K562 (cell line): ENCODE data around the gene ABCA7. TPM values are rescaled to one million over a fixed set of nuclear protein-coding genes. Genes with fewer than 3 reads are reported as not detected.
A peak's percentile ranks its signal among the peaks of the same experiment; 100 is the strongest.

Source experiments
- BRD4 ChIP-seq: fragments of 200-600 bp; sonication (generic); IDR thresholded peaks from 2 replicates; pipeline ENCODE4 v1.6.1; 2017; ENCODE audit warnings: inconsistent platforms
- CBX1 ChIP-seq: sonication (generic); IDR thresholded peaks from 2 replicates; pipeline ENCODE4 v1.6.1; 2016; ENCODE audit warnings: antibody characterized with exemption, low read depth, mild to moderate bottlenecking
- NFIC ChIP-seq: fragments of 450-650 bp; IDR thresholded peaks from 2 replicates; pipeline ENCODE4 v1.6.1; 2017; ENCODE audit warnings: mild to moderate bottlenecking, inconsistent platforms
- RBM22 ChIP-seq: fragments of 200-400 bp; formaldehyde crosslinking; IDR thresholded peaks from 2 replicates; pipeline ENCODE4 v1.6.1; 2018; ENCODE audit warnings: low read length, low read depth; ENCODE audit not compliant: poor library complexity, severe bottlenecking
- RHOXF2B ChIP-seq: fragments of 250-450 bp; sonication (Bioruptor Pico); conservative IDR thresholded peaks from 2 replicates; pipeline ENCODE4 v1.5.1; 2021
- SUPT5H ChIP-seq: fragments of 450-650 bp; IDR thresholded peaks from 2 replicates; pipeline ENCODE4 v1.6.1; 2016
- U2AF2 ChIP-seq: fragments of 200-400 bp; formaldehyde crosslinking; optimal IDR thresholded peaks from 2 replicates; pipeline ENCODE3; 2017; ENCODE audit warnings: low read depth, mild to moderate bottlenecking, low read length
- ZBTB1 ChIP-seq: sonication (generic); formaldehyde crosslinking; IDR thresholded peaks from 2 replicates; pipeline ENCODE4 v1.8.1; 2023; ENCODE audit warnings: missing genetic modification reagents, low read depth, mild to moderate bottlenecking, borderline replicate concordance
- ZNF274 ChIP-seq: IDR thresholded peaks from 2 replicates; pipeline ENCODE4 v1.6.1; 2011; ENCODE audit warnings: low read depth, mild to moderate bottlenecking, low read length, moderate library complexity, borderline replicate concordance
- polyA plus RNA-seq, 8 experiments: library from polyadenylated mRNA; depleted of rRNA in 4 of 8; stranded (reverse) in 5 of 8; unstranded in 3 of 8; fragments of >200 nt; fragmentation: Nextera tagmentation in 2 of 8; fragmentation: Illumina TruSeq in 1 of 8; extraction: Ambion mirVana in 2 of 8; extraction: Trizol in 1 of 8; gene quantifications; 2 replicates each; pipeline versions ENCODE4 v1.2.1 to v1.2.3, GENCODE V29; 2011 to 2014; ENCODE audit warnings: inconsistent platforms in 1 of 8, missing spikeins in 1 of 8
- total RNA-seq, 7 experiments: library from RNA; depleted of rRNA in 6 of 7; stranded (reverse); fragments of >200 nt in 6 of 7; fragmentation: Illumina TruSeq in 2 of 7; extraction: Trizol in 2 of 7; gene quantifications; 2 replicates each; pipeline versions ENCODE4 v1.2.1 to v1.2.3, GENCODE V29; 2011 to 2021; ENCODE audit warnings: low replicate concordance in 1 of 7
- TF ChIP-seq, protein P1 (sequence below): sonication (generic); formaldehyde crosslinking; IDR thresholded peaks from 2 replicates; pipeline ENCODE4 v1.8.1; 2023; ENCODE audit warnings: mild to moderate bottlenecking, missing genetic modification reagents

Gene ABCA7
- total and polyA plus RNA-seq, 9 of the 15 experiments (the other 6 are each of a cell fraction or from before 2014, with no cell fraction given): 2.3 to 96.1 (median 31.2) TPM

DNA sequence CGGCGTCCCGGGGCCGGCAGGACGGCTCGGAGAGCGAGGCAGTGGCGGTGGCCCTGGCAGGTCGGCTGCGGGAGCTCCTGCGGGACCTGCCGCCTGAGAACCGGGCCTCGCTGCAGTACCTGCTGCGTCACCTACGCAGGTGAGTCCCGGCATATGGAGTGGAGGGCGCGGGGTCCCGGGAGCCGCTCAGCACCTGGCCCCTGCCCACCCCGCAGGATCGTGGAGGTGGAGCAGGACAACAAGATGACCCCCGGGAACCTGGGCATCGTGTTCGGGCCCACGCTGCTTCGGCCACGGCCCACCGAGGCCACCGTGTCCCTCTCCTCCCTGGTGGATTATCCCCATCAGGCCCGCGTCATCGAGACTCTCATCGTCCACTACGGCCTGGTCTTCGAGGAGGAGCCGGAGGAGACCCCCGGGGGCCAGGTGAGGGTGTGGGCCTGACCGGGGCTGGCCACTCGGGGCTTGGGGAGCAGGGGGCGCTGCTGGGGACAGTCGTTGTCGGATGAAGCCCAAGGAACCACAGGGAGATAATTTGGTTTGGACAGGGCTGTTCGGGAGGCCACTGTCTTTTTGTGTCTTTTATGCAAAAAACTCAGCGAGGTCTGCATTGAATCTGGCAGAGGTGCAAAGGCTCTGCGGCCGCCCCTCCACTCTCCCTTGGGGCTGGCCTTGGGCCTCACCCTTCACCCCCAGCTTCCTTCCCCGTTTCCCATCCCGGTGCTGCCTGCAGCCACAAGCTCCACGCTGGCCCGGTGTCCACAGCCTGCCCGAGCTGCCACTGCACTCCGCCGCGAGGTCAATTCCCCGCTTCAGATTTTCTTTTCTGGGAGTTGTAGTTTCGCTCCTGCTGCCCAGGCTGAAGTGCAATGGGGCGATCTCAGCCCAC lies 43.3 kb downstream of the ABCA7 start (continued):
- no peak for TF ChIP-seq RHOXF2B (CRISPR knock-in tag)
- no peak for TF ChIP-seq ZNF274
- TF ChIP-seq ZBTB1 (CRISPR knock-in tag): no peak
- TF ChIP-seq BRD4: no peak
- TF ChIP-seq CBX1: no peak
- peak; percentile 18 for TF ChIP-seq RBM22
- TF ChIP-seq NFIC: no peak
- TF ChIP-seq, protein P1, sequence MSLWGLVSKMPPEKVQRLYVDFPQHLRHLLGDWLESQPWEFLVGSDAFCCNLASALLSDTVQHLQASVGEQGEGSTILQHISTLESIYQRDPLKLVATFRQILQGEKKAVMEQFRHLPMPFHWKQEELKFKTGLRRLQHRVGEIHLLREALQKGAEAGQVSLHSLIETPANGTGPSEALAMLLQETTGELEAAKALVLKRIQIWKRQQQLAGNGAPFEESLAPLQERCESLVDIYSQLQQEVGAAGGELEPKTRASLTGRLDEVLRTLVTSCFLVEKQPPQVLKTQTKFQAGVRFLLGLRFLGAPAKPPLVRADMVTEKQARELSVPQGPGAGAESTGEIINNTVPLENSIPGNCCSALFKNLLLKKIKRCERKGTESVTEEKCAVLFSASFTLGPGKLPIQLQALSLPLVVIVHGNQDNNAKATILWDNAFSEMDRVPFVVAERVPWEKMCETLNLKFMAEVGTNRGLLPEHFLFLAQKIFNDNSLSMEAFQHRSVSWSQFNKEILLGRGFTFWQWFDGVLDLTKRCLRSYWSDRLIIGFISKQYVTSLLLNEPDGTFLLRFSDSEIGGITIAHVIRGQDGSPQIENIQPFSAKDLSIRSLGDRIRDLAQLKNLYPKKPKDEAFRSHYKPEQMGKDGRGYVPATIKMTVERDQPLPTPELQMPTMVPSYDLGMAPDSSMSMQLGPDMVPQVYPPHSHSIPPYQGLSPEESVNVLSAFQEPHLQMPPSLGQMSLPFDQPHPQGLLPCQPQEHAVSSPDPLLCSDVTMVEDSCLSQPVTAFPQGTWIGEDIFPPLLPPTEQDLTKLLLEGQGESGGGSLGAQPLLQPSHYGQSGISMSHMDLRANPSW (CRISPR knock-in tag): no peak
- TF ChIP-seq U2AF2: no peak
- TF ChIP-seq SUPT5H: 0 out of 2 replicates have a peak, but pooled peaks have one; percentile 27
